Esophagus squamous epithelium (tissue), 4 donors: ENCODE measurements around the gene GLDN.

Source experiments
- CTCF ChIP-seq, 6 experiments: fragments of 450-650 bp in 4 of 6; fragments of 200-600 bp in 2 of 6; sonication (generic) in 2 of 6; IDR thresholded peaks; one replicate each; pipeline ENCODE4 v1.5.1; 2016 to 2019; ENCODE audit warnings: antibody characterized with exemption in 6 of 6, mild to moderate bottlenecking in 4 of 6, moderate library complexity in 4 of 6
- POLR2A ChIP-seq, 4 donors: fragments of 450-650 bp; IDR thresholded peaks; one replicate each; pipeline ENCODE4 v1.6.1; 2017; ENCODE audit warnings: antibody characterized with exemption in 4 of 4, mild to moderate bottlenecking in 4 of 4, moderate library complexity in 3 of 4

- no peak for TF ChIP-seq CTCF (IDR thresholded peaks at IDR 0.05)
- TF ChIP-seq POLR2A (IDR thresholded peaks at IDR 0.05) = no peak
These were observed 18.5 kb downstream of the GLDN start for GRCh38 chr15:51359981-51360380.
